ENCODE measurements around the gene SPO11.

GRCh38 chr20:57283860-57284259 lies 45.7 kb upstream of the SPO11 start:
- TF ChIP-seq RBBP5 (conservative IDR thresholded peaks at IDR 0.05) (no peak), JUNB (IDR thresholded peaks at IDR 0.05) (no peak), CTCF (IDR thresholded peaks at IDR 0.05 in 2 of 3, conservative IDR thresholded peaks at IDR 0.05 in 1 of 3; ENCODE audit: control insufficient read depth in 2 of 3, extremely low read depth in 1 of 3, insufficient read depth in 1 of 3, low read depth in 3 of 3, low read length in 3 of 3) (no peak), NFXL1 (IDR thresholded peaks at IDR 0.05; ENCODE audit: borderline replicate concordance) (no peak), ATF2 (IDR thresholded peaks at IDR 0.05; ENCODE audit: low read length) (no peak), EZH2 (IDR thresholded peaks at IDR 0.05; ENCODE audit: borderline replicate concordance, control insufficient read depth, low read depth, low read length) (no peak)

Data from GM12878 (cell line).